HG03460 (cell line): ENCODE results near the gene RAI2.

Experiments
- ATAC-seq: cut with Tn5 transposase; IDR thresholded peaks from one replicate; pipeline ENCODE4 v1.9.1; 2021; ENCODE audit not compliant: unreplicated experiment

RAI2 gene

GRCh38 chrX:17829566-17829965, 31.5 kb downstream of the RAI2 start:
- no peak for ATAC-seq

GRCh38 chrX:17828171-17828570, 32.9 kb downstream of the RAI2 start:
- no peak for ATAC-seq

- ATAC-seq: no peak
These were observed 34.2 kb downstream of the RAI2 start for GRCh38 chrX:17826609-17827496.

- no peak for ATAC-seq
These were observed 36.1 kb downstream of the RAI2 start for GRCh38 chrX:17824980-17825379.

GRCh38 chrX:17822351-17822750, 38.7 kb downstream of the RAI2 start:
- ATAC-seq: no peak

GRCh38 chrX:17820100-17820499, 41.0 kb downstream of the RAI2 start:
- no peak for ATAC-seq

- ATAC-seq: no peak
These were observed 42.4 kb downstream of the RAI2 start for GRCh38 chrX:17818726-17819125.

- no peak for ATAC-seq
These were observed 43.8 kb downstream of the RAI2 start for GRCh38 chrX:17817251-17817650.

GRCh38 chrX:17814557-17814956, 46.5 kb downstream of the RAI2 start:
- no peak for ATAC-seq

GRCh38 chrX:17814059-17814458, 47.0 kb downstream of the RAI2 start:
- ATAC-seq: no peak

GRCh38 chrX:17813277-17813676, 47.8 kb downstream of the RAI2 start:
- ATAC-seq: no peak

- ATAC-seq: no peak
These were observed 48.3 kb downstream of the RAI2 start for GRCh38 chrX:17812763-17813162.

- ATAC-seq: no peak
These were observed 51.1 kb downstream of the RAI2 start for GRCh38 chrX:17809984-17810383.

GRCh38 chrX:17809273-17809672, 51.8 kb downstream of the RAI2 start:
- ATAC-seq: no peak

- ATAC-seq: no peak
These were observed 56.0 kb downstream of the RAI2 start for GRCh38 chrX:17805120-17805519.

- ATAC-seq: no peak
These were observed 57.6 kb downstream of the RAI2 start for GRCh38 chrX:17803449-17803848.

- ATAC-seq: no peak
These were observed 58.3 kb downstream of the RAI2 start for GRCh38 chrX:17802756-17803155.

- no peak for ATAC-seq
These were observed 59.7 kb downstream of the RAI2 start for GRCh38 chrX:17801431-17801830.

GRCh38 chrX:17798921-17799320, 62.2 kb downstream of the RAI2 start:
- ATAC-seq: no peak

GRCh38 chrX:17792826-17793225, 68.3 kb downstream of the RAI2 start:
- no peak for ATAC-seq

GRCh38 chrX:17788956-17789562, 72.0 kb downstream of the RAI2 start:
- no peak for ATAC-seq

- ATAC-seq: no peak
These were observed 72.7 kb downstream of the RAI2 start for GRCh38 chrX:17788439-17788838.

GRCh38 chrX:17787557-17787956, 73.5 kb downstream of the RAI2 start:
- ATAC-seq: no peak
